Panc1 (cell line): ENCODE measurements around the gene P2RY6.

ENCODE experiments used
- POLR2AphosphoS5 ChIP-seq: IDR thresholded peaks from 2 replicates; pipeline ENCODE4 v1.6.1; 2012; ENCODE audit warnings: mild to moderate bottlenecking, low read depth, low read length, moderate library complexity
- SIN3A ChIP-seq: IDR thresholded peaks from 2 replicates; pipeline ENCODE4 v1.6.1; 2012; ENCODE audit warnings: low read depth, mild to moderate bottlenecking, low read length, moderate library complexity, borderline replicate concordance; ENCODE audit not compliant: insufficient read depth
- TF ChIP-seq, protein P1 (sequence below): fragments of 450-650 bp; IDR thresholded peaks from 2 replicates; pipeline ENCODE4 v1.5.1; 2017; ENCODE audit warnings: mild to moderate bottlenecking
- TF ChIP-seq, protein P2 (sequence below), 2 experiments: IDR thresholded peaks; 2 replicates each; pipeline ENCODE4 v1.6.1; 2011 to 2012; ENCODE audit warnings: low read depth in 2 of 2, control low read depth in 1 of 2, low read length in 1 of 2, mild to moderate bottlenecking in 1 of 2, moderate library complexity in 1 of 2; ENCODE audit not compliant: insufficient read depth in 1 of 2

DNA sequence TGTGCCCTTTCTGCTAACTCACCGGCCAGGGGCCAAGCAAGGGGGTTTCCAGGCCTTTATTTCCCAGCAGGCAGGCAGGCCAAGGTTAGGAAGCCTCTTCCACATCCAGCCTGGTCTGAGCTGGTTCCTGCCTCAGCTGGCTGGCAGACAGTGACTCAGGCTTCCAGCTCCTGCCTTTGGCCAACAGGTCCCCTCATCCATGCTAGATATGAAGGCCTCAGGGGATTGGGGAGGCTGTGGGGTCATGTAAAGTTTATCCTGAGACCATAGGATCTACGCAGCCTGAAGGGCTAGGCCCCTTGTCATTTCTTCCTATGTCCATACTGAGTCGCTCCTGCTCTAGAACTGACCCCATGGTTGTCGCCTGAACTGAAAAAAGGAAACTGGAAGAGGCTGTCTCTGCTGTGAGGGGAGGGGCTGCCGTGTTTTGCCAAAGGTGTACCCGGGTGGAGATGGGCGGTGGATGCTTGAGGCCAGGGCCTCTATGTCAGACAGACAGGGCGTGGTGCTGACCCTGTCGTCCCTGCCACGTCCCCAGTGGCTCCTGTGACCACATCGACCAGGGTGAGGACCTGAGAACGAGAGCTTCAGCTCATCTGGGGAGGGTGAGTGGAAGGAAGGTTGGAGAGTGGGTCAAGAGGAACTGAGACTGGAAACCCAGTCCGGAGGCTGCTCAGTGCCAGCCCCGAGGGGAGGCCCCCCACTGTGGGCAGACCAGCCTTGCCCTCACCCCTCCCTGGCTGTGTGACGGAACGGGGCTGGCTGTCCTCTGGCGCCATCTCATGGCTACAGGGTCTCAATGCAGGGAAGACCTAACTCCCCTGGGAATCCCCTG is 17.0 kb downstream of the P2RY6 start:
- TF ChIP-seq, protein P1, sequence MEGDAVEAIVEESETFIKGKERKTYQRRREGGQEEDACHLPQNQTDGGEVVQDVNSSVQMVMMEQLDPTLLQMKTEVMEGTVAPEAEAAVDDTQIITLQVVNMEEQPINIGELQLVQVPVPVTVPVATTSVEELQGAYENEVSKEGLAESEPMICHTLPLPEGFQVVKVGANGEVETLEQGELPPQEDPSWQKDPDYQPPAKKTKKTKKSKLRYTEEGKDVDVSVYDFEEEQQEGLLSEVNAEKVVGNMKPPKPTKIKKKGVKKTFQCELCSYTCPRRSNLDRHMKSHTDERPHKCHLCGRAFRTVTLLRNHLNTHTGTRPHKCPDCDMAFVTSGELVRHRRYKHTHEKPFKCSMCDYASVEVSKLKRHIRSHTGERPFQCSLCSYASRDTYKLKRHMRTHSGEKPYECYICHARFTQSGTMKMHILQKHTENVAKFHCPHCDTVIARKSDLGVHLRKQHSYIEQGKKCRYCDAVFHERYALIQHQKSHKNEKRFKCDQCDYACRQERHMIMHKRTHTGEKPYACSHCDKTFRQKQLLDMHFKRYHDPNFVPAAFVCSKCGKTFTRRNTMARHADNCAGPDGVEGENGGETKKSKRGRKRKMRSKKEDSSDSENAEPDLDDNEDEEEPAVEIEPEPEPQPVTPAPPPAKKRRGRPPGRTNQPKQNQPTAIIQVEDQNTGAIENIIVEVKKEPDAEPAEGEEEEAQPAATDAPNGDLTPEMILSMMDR = peak; percentile 100
- TF ChIP-seq POLR2AphosphoS5 (no peak), SIN3A (no peak)
- TF ChIP-seq, protein P2, sequence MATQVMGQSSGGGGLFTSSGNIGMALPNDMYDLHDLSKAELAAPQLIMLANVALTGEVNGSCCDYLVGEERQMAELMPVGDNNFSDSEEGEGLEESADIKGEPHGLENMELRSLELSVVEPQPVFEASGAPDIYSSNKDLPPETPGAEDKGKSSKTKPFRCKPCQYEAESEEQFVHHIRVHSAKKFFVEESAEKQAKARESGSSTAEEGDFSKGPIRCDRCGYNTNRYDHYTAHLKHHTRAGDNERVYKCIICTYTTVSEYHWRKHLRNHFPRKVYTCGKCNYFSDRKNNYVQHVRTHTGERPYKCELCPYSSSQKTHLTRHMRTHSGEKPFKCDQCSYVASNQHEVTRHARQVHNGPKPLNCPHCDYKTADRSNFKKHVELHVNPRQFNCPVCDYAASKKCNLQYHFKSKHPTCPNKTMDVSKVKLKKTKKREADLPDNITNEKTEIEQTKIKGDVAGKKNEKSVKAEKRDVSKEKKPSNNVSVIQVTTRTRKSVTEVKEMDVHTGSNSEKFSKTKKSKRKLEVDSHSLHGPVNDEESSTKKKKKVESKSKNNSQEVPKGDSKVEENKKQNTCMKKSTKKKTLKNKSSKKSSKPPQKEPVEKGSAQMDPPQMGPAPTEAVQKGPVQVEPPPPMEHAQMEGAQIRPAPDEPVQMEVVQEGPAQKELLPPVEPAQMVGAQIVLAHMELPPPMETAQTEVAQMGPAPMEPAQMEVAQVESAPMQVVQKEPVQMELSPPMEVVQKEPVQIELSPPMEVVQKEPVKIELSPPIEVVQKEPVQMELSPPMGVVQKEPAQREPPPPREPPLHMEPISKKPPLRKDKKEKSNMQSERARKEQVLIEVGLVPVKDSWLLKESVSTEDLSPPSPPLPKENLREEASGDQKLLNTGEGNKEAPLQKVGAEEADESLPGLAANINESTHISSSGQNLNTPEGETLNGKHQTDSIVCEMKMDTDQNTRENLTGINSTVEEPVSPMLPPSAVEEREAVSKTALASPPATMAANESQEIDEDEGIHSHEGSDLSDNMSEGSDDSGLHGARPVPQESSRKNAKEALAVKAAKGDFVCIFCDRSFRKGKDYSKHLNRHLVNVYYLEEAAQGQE (IDR thresholded peaks at IDR 0.05; ENCODE audit: insufficient read depth in 1 of 2, low read depth in 2 of 2, low read length in 1 of 2) = 0 out of 4 replicates have a peak, but pooled peaks of 1 of the 2 experiments have one; percentile 49
